Neural cell (in vitro differentiated cells): Measurements from ENCODE around the gene CLEC2B. TPM values are rescaled to one million over a fixed set of nuclear protein-coding genes. Genes with fewer than 3 reads are reported as not detected.

Source experiments
- H2AFZ ChIP-seq: fragments of 200-600, 300-800 bp; sonication (generic), shearing (Covaris generic); 2 replicates; pipeline ENCODE4 v1.6.0; 2014; ENCODE audit warnings: low read depth, mild to moderate bottlenecking, antibody characterized with exemption, low read length, moderate library complexity
- H3F3A ChIP-seq: fragments of 200-600 bp; shearing (Covaris generic); 2 replicates; pipeline ENCODE4 v1.6.1; 2016; ENCODE audit warnings: mild to moderate bottlenecking, moderate library complexity, mixed read lengths, antibody characterized with exemption, low read length; ENCODE audit not compliant: insufficient read depth, poor library complexity, severe bottlenecking
- H3K27ac ChIP-seq: fragments of 200-600, 300-800 bp; sonication (generic), shearing (Covaris generic); 2 replicates; pipeline ENCODE4 v1.5.1; 2014; ENCODE audit warnings: mild to moderate bottlenecking, low read length, moderate library complexity
- H3K27me3 ChIP-seq: fragments of 300-800, 200-600 bp; sonication (generic), shearing (Covaris generic); 2 replicates; pipeline ENCODE4 v1.6.0; 2014; ENCODE audit warnings: mild to moderate bottlenecking, low read depth, low read length, moderate library complexity; ENCODE audit not compliant: insufficient read depth
- H3K36me3 ChIP-seq: fragments of 300-800, 200-600 bp; sonication (generic), shearing (Covaris generic); 2 replicates; pipeline ENCODE4 v1.5.1; 2014; ENCODE audit warnings: mild to moderate bottlenecking, antibody characterized with exemption, low read length, moderate library complexity; ENCODE audit not compliant: insufficient read depth
- H3K4me2 ChIP-seq: fragments of 300-800, 200-600 bp; sonication (generic), shearing (Covaris generic); 2 replicates; pipeline ENCODE4 v1.6.0; 2014; ENCODE audit warnings: mild to moderate bottlenecking, low read length
- H3K4me3 ChIP-seq: fragments of 300-800, 200-600 bp; sonication (generic), shearing (Covaris generic); 2 replicates; pipeline ENCODE4 v1.5.1; 2014; ENCODE audit warnings: mild to moderate bottlenecking, low read length, moderate library complexity
- H3K79me2 ChIP-seq: fragments of 200-600 bp; shearing (Covaris generic); replicated peaks from 2 replicates; pipeline ENCODE4 v1.6.0; 2014; ENCODE audit warnings: mild to moderate bottlenecking, low read length, moderate library complexity; ENCODE audit not compliant: insufficient read depth
- H3K9ac ChIP-seq: fragments of 300-800, 200-600 bp; sonication (generic), shearing (Covaris generic); 2 replicates; pipeline ENCODE4 v1.6.1; 2016; ENCODE audit warnings: mild to moderate bottlenecking, low read length, mixed read lengths
- H3K9me2 ChIP-seq: fragments of 200-600 bp; shearing (Covaris generic); 2 replicates; pipeline ENCODE4 v1.6.1; 2016; ENCODE audit warnings: mild to moderate bottlenecking, low read length, mixed read lengths; ENCODE audit not compliant: insufficient read depth
- H3K9me3 ChIP-seq: fragments of 200-600, 300-800 bp; sonication (generic), shearing (Covaris generic); 2 replicates; pipeline ENCODE4 v1.6.1; 2016; ENCODE audit warnings: mild to moderate bottlenecking, mixed run types, low read length, moderate library complexity, mixed read lengths
- H4K20me1 ChIP-seq: fragments of 200-600 bp; shearing (Covaris generic); 2 replicates; pipeline ENCODE4 v1.6.1; 2016; ENCODE audit warnings: mild to moderate bottlenecking, mixed run types; ENCODE audit not compliant: insufficient read depth
- EP300 ChIP-seq: fragments of 450-650 bp; conservative IDR thresholded peaks from 2 replicates; pipeline ENCODE4 v1.6.1; 2014; ENCODE audit warnings: antibody characterized with exemption, mild to moderate bottlenecking, moderate library complexity; ENCODE audit not compliant: poor library complexity, severe bottlenecking
- EZH2 ChIP-seq: fragments of 200-600, 300-800 bp; shearing (Covaris generic), sonication (generic); IDR thresholded peaks from 2 replicates; pipeline ENCODE4 v1.6.1; 2014; ENCODE audit warnings: antibody characterized with exemption, low read length, borderline replicate concordance, mild to moderate bottlenecking; ENCODE audit not compliant: insufficient read depth, poor library complexity, severe bottlenecking
- MXI1 ChIP-seq: fragments of 450-650 bp; conservative IDR thresholded peaks from 2 replicates; pipeline ENCODE4 v1.6.1; 2014; ENCODE audit warnings: antibody characterized with exemption, mild to moderate bottlenecking; ENCODE audit not compliant: poor library complexity, severe bottlenecking
- POLR2AphosphoS5 ChIP-seq: IDR thresholded peaks from 2 replicates; pipeline ENCODE4 v1.6.1; 2012
- RAD21 ChIP-seq: fragments of 450-650 bp; conservative IDR thresholded peaks from 2 replicates; pipeline ENCODE4 v1.6.1; 2014; ENCODE audit warnings: antibody characterized with exemption, mild to moderate bottlenecking, moderate library complexity
- SMC3 ChIP-seq: fragments of 450-650 bp; conservative IDR thresholded peaks from 2 replicates; pipeline ENCODE4 v1.6.1; 2014; ENCODE audit warnings: antibody characterized with exemption, mild to moderate bottlenecking, moderate library complexity; ENCODE audit not compliant: poor library complexity
- TAF1 ChIP-seq: IDR thresholded peaks from 2 replicates; pipeline ENCODE4 v1.6.1; 2012; ENCODE audit warnings: low read depth
- polyA plus RNA-seq: library from polyadenylated mRNA; depleted of rRNA; stranded (reverse); fragments of >200 nt; gene quantifications from 2 replicates; pipeline ENCODE4 v1.2.3, GENCODE V29; 2014
- TF ChIP-seq, protein P1 (sequence below): IDR thresholded peaks from 2 replicates; pipeline ENCODE4 v1.6.1; 2012; ENCODE audit warnings: borderline replicate concordance
- TF ChIP-seq, protein P2 (sequence below): fragments of 450-650 bp; IDR thresholded peaks from 2 replicates; pipeline ENCODE4 v1.5.1; 2014; ENCODE audit warnings: antibody characterized with exemption, mild to moderate bottlenecking, moderate library complexity; ENCODE audit not compliant: poor library complexity, severe bottlenecking

The CLEC2B gene
- polyA plus RNA-seq, 1 donor from 2014 or later = 0.17 TPM

DNA sequence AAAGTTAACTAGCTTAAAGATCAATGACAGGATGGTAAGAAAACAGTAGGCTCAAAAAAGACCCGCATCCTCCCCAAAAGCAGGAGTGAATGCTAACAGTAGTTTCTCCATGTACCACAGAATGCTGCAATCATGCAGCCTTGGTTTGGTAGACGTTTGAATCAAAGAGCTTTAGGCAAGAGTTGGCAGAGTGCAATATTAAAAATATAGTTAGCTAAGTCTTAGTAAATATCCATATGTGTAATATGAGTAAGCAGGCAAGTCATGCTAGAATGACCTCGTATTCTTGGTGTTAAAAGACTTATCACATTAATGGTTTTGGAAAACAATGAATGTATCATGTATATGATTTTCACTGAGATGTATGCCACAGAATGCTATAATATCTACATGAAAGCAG is 60.6 kb downstream of the CLEC2B start:
- H2AFZ ChIP-seq = no peak overlapping the region

DNA sequence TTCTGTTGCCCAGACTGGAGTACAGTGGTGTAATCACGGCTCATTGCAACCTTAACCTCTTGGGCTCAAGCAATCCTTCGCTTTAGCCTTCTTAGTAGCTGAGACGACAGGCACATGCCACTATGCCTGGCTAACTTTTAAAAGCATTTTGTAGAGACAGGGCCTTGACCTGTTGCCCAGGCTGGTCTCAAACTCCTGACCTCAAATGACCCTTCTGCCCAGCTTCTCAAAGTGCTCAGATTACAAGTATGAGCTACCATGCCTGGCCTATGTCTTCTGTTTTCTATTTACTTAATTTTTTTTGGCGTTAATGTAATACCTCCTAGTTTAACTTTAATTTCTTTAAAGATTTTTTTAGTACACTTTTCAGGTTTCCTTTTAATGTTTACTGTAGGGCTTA is 62.4 kb downstream of the CLEC2B start:
- Histone ChIP-seq H2AFZ (no peak overlapping the region), H3K9me2 (no peaks in the 10 kb centered on the region), H3K27me3 (no peaks in the 10 kb centered on the region), H3K4me2 (no peak overlapping the region), H3K4me3 (no peak overlapping the region), H3K27ac (no peak overlapping the region), H4K20me1 (no peaks in the 10 kb centered on the region), H3K9me3 (no peaks in the 10 kb centered on the region), H3F3A (no peaks in the 10 kb centered on the region), H3K79me2 (no peaks in the 10 kb centered on the region), H3K36me3 (no peaks in the 10 kb centered on the region), H3K9ac (no peak overlapping the region)
- TF ChIP-seq, protein P1, sequence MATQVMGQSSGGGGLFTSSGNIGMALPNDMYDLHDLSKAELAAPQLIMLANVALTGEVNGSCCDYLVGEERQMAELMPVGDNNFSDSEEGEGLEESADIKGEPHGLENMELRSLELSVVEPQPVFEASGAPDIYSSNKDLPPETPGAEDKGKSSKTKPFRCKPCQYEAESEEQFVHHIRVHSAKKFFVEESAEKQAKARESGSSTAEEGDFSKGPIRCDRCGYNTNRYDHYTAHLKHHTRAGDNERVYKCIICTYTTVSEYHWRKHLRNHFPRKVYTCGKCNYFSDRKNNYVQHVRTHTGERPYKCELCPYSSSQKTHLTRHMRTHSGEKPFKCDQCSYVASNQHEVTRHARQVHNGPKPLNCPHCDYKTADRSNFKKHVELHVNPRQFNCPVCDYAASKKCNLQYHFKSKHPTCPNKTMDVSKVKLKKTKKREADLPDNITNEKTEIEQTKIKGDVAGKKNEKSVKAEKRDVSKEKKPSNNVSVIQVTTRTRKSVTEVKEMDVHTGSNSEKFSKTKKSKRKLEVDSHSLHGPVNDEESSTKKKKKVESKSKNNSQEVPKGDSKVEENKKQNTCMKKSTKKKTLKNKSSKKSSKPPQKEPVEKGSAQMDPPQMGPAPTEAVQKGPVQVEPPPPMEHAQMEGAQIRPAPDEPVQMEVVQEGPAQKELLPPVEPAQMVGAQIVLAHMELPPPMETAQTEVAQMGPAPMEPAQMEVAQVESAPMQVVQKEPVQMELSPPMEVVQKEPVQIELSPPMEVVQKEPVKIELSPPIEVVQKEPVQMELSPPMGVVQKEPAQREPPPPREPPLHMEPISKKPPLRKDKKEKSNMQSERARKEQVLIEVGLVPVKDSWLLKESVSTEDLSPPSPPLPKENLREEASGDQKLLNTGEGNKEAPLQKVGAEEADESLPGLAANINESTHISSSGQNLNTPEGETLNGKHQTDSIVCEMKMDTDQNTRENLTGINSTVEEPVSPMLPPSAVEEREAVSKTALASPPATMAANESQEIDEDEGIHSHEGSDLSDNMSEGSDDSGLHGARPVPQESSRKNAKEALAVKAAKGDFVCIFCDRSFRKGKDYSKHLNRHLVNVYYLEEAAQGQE = no peak
- TF ChIP-seq RAD21 (no peak), EZH2 (no peak)

More for the DNA sequence above, 60.6 kb downstream of the CLEC2B start:
- TF ChIP-seq, protein P1 = no peak
- TF ChIP-seq SMC3 (no peak), RAD21 (no peak), MXI1 (no peak), TAF1 (no peak), POLR2AphosphoS5 (no peak), EZH2 (no peak), EP300 (no peak)
- TF ChIP-seq, protein P2, sequence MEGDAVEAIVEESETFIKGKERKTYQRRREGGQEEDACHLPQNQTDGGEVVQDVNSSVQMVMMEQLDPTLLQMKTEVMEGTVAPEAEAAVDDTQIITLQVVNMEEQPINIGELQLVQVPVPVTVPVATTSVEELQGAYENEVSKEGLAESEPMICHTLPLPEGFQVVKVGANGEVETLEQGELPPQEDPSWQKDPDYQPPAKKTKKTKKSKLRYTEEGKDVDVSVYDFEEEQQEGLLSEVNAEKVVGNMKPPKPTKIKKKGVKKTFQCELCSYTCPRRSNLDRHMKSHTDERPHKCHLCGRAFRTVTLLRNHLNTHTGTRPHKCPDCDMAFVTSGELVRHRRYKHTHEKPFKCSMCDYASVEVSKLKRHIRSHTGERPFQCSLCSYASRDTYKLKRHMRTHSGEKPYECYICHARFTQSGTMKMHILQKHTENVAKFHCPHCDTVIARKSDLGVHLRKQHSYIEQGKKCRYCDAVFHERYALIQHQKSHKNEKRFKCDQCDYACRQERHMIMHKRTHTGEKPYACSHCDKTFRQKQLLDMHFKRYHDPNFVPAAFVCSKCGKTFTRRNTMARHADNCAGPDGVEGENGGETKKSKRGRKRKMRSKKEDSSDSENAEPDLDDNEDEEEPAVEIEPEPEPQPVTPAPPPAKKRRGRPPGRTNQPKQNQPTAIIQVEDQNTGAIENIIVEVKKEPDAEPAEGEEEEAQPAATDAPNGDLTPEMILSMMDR = no peak
- no peaks in the 10 kb centered on the region for H3F3A ChIP-seq
- no peak overlapping the region for H3K9ac ChIP-seq
- H3K4me3 ChIP-seq = no peak overlapping the region
- no peaks in the 10 kb centered on the region for H3K9me2 ChIP-seq
- no peaks in the 10 kb centered on the region for H4K20me1 ChIP-seq
- H3K36me3 ChIP-seq = no peaks in the 10 kb centered on the region
- no peak overlapping the region for H3K27ac ChIP-seq
- no peaks in the 10 kb centered on the region for H3K9me3 ChIP-seq
- H3K27me3 ChIP-seq = no peaks in the 10 kb centered on the region
- H3K79me2 ChIP-seq = no peaks in the 10 kb centered on the region
- H3K4me2 ChIP-seq = no peak overlapping the region
